Subcutaneous abdominal adipose tissue (tissue), 5 donors: ENCODE data around the gene CAV1.
A peak's percentile ranks its signal among the peaks of the same experiment; 100 is the strongest.

Experiments
- H3K27ac ChIP-seq: one replicate; pipeline ENCODE4 v1.7.0; 2013; ENCODE audit warnings: low read depth, mild to moderate bottlenecking, inconsistent platforms, low read length, moderate library complexity
- H3K27me3 ChIP-seq, 5 donors: one replicate each; pipeline ENCODE4 v1.7.0; 2013; ENCODE audit warnings: low read length in 5 of 5, inconsistent platforms in 1 of 5; ENCODE audit not compliant: control insufficient read depth in 5 of 5, insufficient read depth in 4 of 5
- H3K36me3 ChIP-seq, 5 donors: one replicate each; pipeline ENCODE4 v1.7.0; 2013; ENCODE audit warnings: low read length in 5 of 5; ENCODE audit not compliant: control insufficient read depth in 5 of 5, insufficient read depth in 5 of 5
- H3K4me1 ChIP-seq, 5 donors: one replicate each; pipeline ENCODE4 v1.7.0; 2013; ENCODE audit warnings: low read length in 5 of 5, mild to moderate bottlenecking in 3 of 5, moderate library complexity in 1 of 5; ENCODE audit not compliant: control insufficient read depth in 5 of 5, insufficient read depth in 5 of 5
- H3K4me3 ChIP-seq, 5 donors: one replicate each; pipeline ENCODE4 v1.7.0; 2013; ENCODE audit warnings: low read length in 5 of 5, low read depth in 1 of 5
- H3K9ac ChIP-seq, 5 donors: one replicate each; pipeline ENCODE4 v1.7.0; 2013; ENCODE audit warnings: low read length in 5 of 5, mild to moderate bottlenecking in 4 of 5, moderate library complexity in 3 of 5
- H3K9me3 ChIP-seq, 5 donors: one replicate each; pipeline ENCODE4 v1.7.0; 2013; ENCODE audit warnings: low read length in 5 of 5; ENCODE audit not compliant: control insufficient read depth in 5 of 5
- donor health status: healthy.
- donor health status: healthy.
- donor health status: healthy.
- donor health status: healthy.
- donor health status: healthy.

CAV1 gene

DNA sequence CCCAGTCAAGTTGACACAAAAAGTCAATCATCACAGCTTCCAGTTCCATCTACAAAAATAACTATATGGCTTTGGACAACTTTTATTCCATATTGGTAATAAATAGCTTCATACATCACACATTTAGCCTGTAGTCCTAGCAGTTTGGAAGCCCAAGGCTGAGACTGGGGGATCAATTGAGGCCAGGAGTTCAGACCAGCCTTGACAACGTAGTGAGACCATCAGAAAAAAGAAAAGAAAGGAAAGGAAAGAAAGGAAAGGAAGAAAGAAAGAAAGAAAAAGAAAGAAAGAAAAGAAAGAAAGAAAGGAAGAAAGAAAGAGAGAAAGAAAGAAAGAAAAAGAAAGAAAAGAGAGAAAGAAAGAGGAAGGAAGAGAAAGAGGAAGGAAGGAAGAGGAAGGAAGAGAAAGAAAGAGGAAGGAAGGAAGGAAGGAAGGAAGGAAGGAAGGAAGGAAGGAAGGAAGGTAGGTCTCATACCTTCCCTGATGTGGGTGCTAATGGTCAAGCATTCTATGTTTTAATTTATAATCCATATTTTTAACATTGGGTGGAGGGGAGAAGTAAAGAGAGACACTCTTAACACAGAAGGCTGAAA, 37.8 kb downstream of the CAV1 start:
- Histone ChIP-seq H3K27me3 (no peaks in the 10 kb centered on the region), H3K4me1 (peaks cover 0 to 12% (median 11%) of the 10 kb centered on the region in 5 donors), H3K9me3 (no peaks in the 10 kb centered on the region), H3K9ac (no peak overlapping the region), H3K27ac (peak overlapping the region; percentile 65), H3K4me3 (no peak overlapping the region), H3K36me3 (peaks cover 17 to 30% (median 28%) of the 10 kb centered on the region in 5 donors)

DNA sequence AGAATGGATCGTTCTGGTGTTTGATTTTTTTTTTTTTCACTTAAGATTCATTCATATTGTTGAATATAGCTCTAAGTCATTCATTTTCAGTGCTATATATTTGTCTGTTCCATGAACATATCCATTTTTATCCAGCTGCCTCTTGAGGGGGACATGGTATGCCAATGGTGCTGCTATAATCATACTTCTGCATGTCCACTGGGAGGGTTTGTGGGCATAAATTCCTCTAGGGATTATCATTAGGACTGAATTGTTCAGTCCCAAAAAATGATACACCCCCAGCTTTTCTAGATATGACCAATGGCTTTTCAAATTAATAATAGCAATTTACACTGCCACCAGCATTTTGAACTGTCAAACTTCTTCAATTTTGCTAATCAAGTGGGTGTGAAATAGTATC, 41.1 kb downstream of the CAV1 start:
- no peaks in the 10 kb centered on the region for H3K9me3 ChIP-seq
- H3K27me3 ChIP-seq: no peaks in the 10 kb centered on the region
- H3K4me3 ChIP-seq: no peak overlapping the region
- H3K36me3 ChIP-seq: peaks cover 0 to 9% (median 0%) of the 10 kb centered on the region in 5 donors
- H3K27ac ChIP-seq: no peak overlapping the region
- H3K4me1 ChIP-seq: peaks cover 0 to 10% (median 1%) of the 10 kb centered on the region in 5 donors
- H3K9ac ChIP-seq: no peak overlapping the region

DNA sequence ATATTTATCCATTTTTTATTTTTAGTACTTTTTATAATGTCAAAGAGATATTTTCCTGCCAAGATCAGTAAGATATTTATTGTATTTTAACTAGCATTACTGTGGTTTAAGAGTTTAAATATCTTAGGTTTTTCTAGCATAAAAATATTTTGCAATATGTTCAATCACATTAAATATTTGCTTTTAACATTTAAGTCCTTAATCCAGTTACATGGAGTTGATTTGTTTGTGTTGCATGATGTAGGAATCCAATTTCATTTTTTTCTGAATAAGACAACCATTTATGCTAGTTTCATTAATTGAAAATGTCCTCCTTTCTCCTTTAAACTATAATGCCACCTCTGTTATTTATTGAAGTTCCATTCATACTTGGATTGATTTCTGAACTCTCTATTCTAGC, 41.8 kb downstream of the CAV1 start:
- peaks cover 0 to 17% (median 3%) of the 10 kb centered on the region in 5 donors for H3K4me1 ChIP-seq
- no peak overlapping the region for H3K4me3 ChIP-seq
- H3K9me3 ChIP-seq: no peaks in the 10 kb centered on the region
- no peak overlapping the region for H3K27ac ChIP-seq
- no peaks in the 10 kb centered on the region for H3K27me3 ChIP-seq
- peaks cover 0 to 3% (median 0%) of the 10 kb centered on the region in 5 donors for H3K36me3 ChIP-seq
- no peak overlapping the region for H3K9ac ChIP-seq

DNA sequence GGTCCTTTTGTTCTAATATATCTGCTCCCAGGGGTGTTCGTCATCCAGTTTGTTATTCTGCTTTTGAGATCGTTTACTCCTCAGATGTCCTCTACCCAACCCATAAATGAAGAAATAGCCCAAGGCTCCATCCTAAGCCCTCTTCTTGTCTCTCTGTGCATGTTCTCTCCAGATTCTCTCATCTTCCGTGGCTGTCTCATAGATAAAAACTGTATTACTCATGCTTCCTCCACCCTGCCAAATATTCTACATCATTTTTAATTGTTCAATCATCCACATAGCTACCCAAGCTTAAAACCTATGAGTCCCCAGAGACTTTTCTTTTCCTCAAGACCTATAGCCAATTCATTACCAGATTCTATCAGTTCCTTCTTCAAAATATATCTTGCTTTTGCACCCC, 44.9 kb downstream of the CAV1 start:
- Histone ChIP-seq H3K9ac (no peak overlapping the region), H3K4me1 (peaks cover 0 to 32% (median 6%) of the 10 kb centered on the region in 5 donors), H3K9me3 (no peaks in the 10 kb centered on the region), H3K27ac (no peak overlapping the region), H3K27me3 (no peaks in the 10 kb centered on the region), H3K36me3 (no peaks in the 10 kb centered on the region), H3K4me3 (no peak overlapping the region)

DNA sequence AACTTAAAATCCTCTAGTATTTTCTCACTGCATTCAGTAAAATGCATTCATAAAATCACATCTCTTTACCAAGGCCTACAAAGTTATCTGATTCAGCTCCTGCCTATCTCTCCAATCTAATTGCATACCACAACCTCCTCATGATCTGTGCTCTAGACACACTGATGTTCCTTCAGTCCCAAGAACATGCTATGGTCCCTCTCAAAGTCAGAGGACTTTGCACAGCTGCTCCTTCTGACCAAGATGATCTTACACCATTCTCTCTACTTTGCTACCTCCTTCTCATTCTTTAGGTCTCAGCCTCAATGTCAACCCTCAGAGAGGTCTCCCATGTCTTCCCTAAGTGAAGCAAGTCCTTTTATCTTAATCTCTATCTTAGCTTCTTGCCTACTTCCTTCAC, 45.5 kb downstream of the CAV1 start:
- Histone ChIP-seq H3K36me3 (no peaks in the 10 kb centered on the region), H3K9me3 (no peaks in the 10 kb centered on the region)

DNA sequence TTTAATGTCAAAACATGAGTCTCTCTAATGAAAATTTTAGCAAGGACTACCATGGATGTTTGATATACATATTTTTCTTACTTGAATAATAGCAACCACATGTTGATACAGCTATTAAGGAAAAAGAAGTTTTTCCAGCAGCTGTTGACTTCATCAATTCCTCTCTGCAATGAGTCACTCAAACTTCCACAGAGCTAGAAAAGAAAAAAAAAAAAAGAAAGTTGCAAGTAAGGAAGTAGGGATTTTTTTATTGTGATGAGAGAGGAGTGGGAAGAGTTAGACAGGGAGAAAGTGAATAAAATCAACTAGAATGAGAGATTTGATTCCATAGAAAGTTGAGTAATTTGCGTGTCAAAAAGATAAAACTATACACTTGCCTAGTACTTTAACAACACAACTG, 46.2 kb downstream of the CAV1 start:
- Histone ChIP-seq H3K27me3 (no peaks in the 10 kb centered on the region), H3K4me1 (peaks cover 0 to 41% (median 6%) of the 10 kb centered on the region in 5 donors), H3K9me3 (no peaks in the 10 kb centered on the region), H3K4me3 (no peak overlapping the region), H3K36me3 (no peaks in the 10 kb centered on the region), H3K27ac (peak overlapping the region; percentile 32), H3K9ac (no peak overlapping the region)

More for the DNA sequence above, 45.5 kb downstream of the CAV1 start:
- Histone ChIP-seq H3K27ac (peak overlapping the region; percentile 32), H3K4me1 (peaks cover 0 to 37% (median 6%) of the 10 kb centered on the region in 5 donors), H3K4me3 (no peak overlapping the region), H3K9ac (no peak overlapping the region), H3K27me3 (no peaks in the 10 kb centered on the region)

DNA sequence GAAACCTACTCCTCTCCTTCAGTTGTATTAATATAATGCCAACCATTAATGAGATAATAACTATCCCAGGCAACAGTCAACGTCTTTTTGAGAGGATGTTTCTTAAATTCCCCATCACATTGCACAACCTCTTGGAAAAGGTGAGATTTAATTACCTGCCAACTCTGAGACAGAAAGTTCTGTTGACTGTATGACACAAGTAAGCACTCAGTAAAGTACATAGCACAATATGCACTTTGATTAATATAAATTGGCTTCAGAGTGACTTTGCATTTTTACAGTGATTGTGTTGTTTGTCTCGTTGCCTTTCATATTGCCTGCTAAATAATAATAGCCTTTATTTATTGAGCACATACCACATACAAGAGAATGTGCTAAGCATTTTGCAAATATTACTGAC, 46.7 kb downstream of the CAV1 start:
- peaks cover 0 to 46% (median 8%) of the 10 kb centered on the region in 5 donors for H3K4me1 ChIP-seq
- H3K9ac ChIP-seq: no peak overlapping the region
- no peak overlapping the region for H3K4me3 ChIP-seq
- no peaks in the 10 kb centered on the region for H3K9me3 ChIP-seq
- H3K27ac ChIP-seq: no peak overlapping the region
- no peaks in the 10 kb centered on the region for H3K36me3 ChIP-seq
- H3K27me3 ChIP-seq: no peaks in the 10 kb centered on the region

DNA sequence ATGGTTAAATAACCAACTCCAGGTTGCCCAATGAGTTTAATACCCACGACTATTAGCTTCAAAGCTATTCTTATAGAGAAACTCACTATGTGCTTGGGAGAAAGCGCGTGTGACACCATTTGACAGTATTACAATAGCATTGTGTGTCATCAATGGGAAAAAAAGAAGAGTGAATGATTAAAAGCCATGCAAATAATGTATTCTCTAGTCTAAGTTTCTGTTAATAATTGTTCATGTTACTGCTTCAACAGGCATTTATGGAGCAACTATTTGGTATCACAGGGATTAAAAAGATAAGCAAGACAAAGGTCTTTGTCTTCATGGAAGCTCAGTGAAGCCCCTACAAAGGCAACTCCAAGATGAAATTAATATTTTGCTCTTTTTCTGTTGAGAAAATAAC, 47.2 kb downstream of the CAV1 start:
- Histone ChIP-seq H3K27me3 (no peaks in the 10 kb centered on the region), H3K4me3 (no peak overlapping the region), H3K9me3 (no peaks in the 10 kb centered on the region), H3K36me3 (no peaks in the 10 kb centered on the region), H3K4me1 (peaks cover 0 to 51% (median 12%) of the 10 kb centered on the region in 5 donors), H3K27ac (no peak overlapping the region), H3K9ac (no peak overlapping the region)

DNA sequence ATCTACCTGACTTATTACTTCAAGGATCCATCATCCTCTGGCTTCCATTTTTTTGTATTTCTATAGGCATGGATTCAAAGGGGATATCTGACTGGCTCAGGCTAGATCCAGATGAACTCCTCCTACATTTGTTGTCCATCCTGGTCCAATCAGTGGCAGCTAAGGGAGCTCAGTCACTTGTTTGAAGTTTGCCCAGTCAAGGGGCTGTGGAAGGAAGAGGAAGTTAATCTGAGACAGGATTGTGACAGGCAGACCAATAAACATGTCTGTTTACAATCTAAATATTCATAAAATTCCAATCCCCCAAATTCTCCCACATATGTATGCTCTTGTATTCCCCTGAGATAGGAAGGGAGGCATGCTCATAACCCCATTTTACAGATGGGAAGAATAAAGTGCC, 48.7 kb downstream of the CAV1 start:
- no peaks in the 10 kb centered on the region for H3K9me3 ChIP-seq
- H3K4me3 ChIP-seq: no peak overlapping the region
- H3K27me3 ChIP-seq: no peaks in the 10 kb centered on the region
- no peaks in the 10 kb centered on the region for H3K36me3 ChIP-seq
- peak overlapping the region; percentile 2 for H3K27ac ChIP-seq
- H3K9ac ChIP-seq: no peak overlapping the region
- peaks cover 3 to 59% (median 23%) of the 10 kb centered on the region in 5 donors for H3K4me1 ChIP-seq

DNA sequence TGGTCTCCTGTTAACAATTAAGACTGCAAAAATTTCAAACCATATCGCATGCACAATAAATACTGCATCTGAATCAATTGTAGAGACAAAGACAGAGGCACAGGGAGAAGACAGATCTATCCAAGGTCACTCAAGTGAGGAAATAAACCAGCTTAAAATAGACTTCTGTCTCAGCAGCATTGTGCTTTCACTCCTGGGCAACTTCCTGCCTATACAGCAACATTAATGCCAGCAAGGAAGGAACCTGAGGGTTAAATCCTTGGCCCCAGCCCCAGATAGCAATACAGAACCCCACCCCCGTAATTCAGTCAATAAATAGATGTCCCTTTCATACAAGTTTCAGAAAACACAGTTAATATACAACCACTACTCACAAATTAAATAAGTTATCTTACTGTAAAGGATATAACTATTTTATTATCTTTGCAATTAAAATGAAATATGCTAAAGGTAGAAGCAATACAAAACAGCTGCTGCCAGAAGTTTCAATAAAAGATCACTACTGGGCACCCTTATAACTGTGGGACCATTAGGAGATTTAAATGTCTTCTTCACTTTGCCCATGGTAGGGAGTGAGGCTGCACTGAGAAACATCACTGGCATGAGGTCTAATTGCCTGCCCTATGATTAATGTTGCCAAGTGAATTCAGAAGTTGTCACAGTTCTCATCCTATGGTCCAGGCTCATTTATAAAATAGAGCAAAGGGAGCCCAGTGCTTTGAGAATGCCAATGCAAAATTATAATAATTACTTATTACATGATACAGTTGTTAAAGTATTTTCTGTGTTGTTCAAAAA, 49.4 kb downstream of the CAV1 start:
- no peaks in the 10 kb centered on the region for H3K9me3 ChIP-seq
- no peaks in the 10 kb centered on the region for H3K36me3 ChIP-seq
- H3K4me1 ChIP-seq: peaks cover 3 to 59% (median 23%) of the 10 kb centered on the region in 5 donors
- peak overlapping the region; percentile 14 for H3K27ac ChIP-seq
- no peaks in the 10 kb centered on the region for H3K27me3 ChIP-seq
- H3K4me3 ChIP-seq: no peak overlapping the region
- peak overlapping the region in 1 of 5 donors; percentile 13 for H3K9ac ChIP-seq
